ENCODE data around the gene R3HDM2. TPM values are rescaled to one million over a fixed set of nuclear protein-coding genes. Genes with fewer than 3 reads are reported as not detected.

Gene R3HDM2
- total RNA-seq, 1 experiment from 2014 or later, result 45.4 TPM

DNA sequence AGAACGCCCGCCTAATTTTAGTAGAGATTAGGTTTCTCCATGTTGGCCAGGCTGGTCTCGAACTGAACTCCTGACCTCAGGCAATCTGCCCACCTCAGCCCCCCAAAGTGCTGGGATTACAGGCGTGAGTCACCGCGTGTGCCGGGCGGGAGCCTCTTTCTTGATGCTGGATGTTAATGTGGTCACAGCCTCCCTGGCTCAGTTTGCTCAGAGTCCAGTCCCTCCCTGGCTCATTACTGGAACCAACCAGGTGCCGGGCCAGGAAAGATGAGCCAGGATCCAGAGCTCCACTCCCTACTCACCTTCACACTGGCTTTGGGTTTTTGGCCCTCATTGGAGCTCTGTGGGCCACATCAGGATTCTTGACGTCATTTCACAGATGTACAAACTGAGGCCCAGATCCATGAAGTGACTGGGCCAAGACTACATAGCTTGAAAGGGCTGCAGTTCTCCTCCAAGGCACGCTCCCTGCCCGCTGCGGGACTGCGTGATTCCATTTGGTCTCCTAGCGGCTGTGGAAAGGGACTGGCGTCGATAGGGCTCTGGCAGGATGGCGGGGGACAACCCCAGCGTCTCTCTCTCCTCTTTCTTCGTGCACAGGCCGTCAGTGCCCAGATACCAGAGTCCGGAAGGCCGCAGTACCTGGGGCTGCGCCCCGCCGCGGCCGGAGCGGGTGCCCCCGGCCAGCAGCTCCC lies 206.4 kb downstream of the R3HDM2 start (continued):
- TF ChIP-seq ZFX (IDR thresholded peaks at IDR 0.05), result no peak

DNA sequence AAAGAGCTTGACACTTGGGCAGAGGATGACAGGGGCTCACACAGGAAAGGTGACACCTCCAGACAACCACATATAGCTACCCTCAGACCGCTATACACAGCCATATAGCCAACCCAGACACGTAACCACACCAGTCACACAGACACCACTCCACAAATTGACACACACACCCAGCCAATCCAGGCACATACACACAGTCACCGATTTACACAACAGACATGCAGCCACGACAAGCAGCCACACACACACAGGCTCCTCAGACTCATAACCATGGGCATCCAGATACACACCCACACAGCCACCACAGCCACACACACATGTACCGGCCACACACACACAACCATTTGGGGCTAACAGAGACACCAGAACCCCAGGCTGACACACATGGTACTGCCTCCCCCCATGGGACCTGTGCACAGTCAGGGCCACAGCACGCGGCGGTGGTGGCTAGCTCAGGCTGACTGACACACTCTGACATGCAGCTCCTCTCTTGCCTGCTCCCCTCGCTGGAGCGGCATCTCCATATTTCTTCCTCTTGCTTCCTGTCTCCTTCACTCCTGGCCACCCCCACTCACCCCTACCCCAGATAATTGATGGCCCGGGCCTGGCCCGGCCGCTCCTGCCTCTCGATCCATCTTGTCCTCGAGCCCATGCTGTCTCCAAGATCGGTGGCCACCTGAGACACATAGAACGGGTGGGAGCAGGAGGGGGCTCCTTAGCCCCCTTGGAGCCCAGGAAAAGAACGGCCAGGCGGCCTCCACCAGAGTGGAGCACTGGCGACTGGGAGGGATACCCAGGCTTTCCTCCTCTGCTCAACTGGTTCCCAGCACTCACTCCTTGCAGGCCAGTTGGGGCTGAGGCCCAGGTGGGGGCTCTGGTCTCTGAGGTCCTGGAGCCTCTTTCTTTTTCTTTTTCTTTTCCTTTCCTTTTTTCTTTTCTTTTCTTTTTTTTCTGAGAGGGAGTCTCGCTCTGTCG lies 207.4 kb downstream of the R3HDM2 start:
- Histone ChIP-seq H3K9ac (ENCODE audit: low read length) (no peak overlapping the region), H4K20me1 (ENCODE audit: insufficient read depth) (no peaks in the 10 kb centered on the region), H3K27ac (ENCODE audit: low read depth, low read length) (no peak overlapping the region), H3K36me3 (ENCODE audit: control insufficient read depth in 1 of 2, insufficient read depth in 2 of 2, low read length in 2 of 2) (no peaks in the 10 kb centered on the region), H3K4me2 (ENCODE audit: low read length) (no peak overlapping the region), H3K9me2 (ENCODE audit: insufficient read depth) (no peaks in the 10 kb centered on the region), H2AFZ (ENCODE audit: low read depth, low read length, poor library complexity, severe bottlenecking) (no peak overlapping the region), H3K4me3 (replicated peaks in 1 of 2; ENCODE audit: low read depth in 1 of 2, low read length in 2 of 2) (no peak overlapping the region), H3K9me3 (ENCODE audit: control insufficient read depth in 1 of 2, insufficient read depth in 1 of 2, low read depth in 1 of 2, low read length in 2 of 2) (no peaks in the 10 kb centered on the region), H3K27me3 (ENCODE audit: insufficient read depth, low read length) (no peaks in the 10 kb centered on the region), H3K79me2 (ENCODE audit: insufficient read depth, low read length) (no peaks in the 10 kb centered on the region), H3K4me1 (ENCODE audit: control insufficient read depth in 1 of 2, insufficient read depth in 2 of 2, low read length in 2 of 2) (peaks cover 0 to under 1% of the 10 kb centered on the region in 2 experiments; a peak in 1 of 4 replicates)
- intact Hi-C loops (cut with micrococcal nuclease), result no loop called here
- ChIA-PET POLR2A (no interaction called here), CTCF (interaction anchor here (1.2 kb wide), 1 partner anchor 20 kb away, joined by 3 read pairs; no protein-coding TSS in a partner anchor), RAD21 (ENCODE audit: low non-redundant PET in 1 of 2, low total read pairs in 2 of 2, uncharacterized antibody in 2 of 2, unreplicated experiment in 2 of 2) (no interaction called here)
- DNase-seq (ENCODE audit: low read depth, low spot score) (no peak), ATAC-seq (no peak)
- no TSS peak for BruUV-seq (replicated peaks)
- no peak for TF ChIP-seq EZH2 (IDR thresholded peaks at IDR 0.05)
- no peak for TF ChIP-seq REST (IDR thresholded peaks at IDR 0.05; ENCODE audit: low read depth)
- TF ChIP-seq ELF1 (IDR thresholded peaks at IDR 0.05; ENCODE audit: borderline replicate concordance, low read depth), result no peak
- TF ChIP-seq EZH2phosphoT487 (IDR thresholded peaks at IDR 0.05; ENCODE audit: borderline replicate concordance), result no peak
- no peak for TF ChIP-seq ZNF274 (IDR thresholded peaks at IDR 0.05; ENCODE audit: low read depth, low read length)
- TF ChIP-seq FOSL1 (IDR thresholded peaks at IDR 0.05; ENCODE audit: low read depth), result no peak
- TF ChIP-seq ZFX (IDR thresholded peaks at IDR 0.05), result no peak
- TF ChIP-seq, protein P1, sequence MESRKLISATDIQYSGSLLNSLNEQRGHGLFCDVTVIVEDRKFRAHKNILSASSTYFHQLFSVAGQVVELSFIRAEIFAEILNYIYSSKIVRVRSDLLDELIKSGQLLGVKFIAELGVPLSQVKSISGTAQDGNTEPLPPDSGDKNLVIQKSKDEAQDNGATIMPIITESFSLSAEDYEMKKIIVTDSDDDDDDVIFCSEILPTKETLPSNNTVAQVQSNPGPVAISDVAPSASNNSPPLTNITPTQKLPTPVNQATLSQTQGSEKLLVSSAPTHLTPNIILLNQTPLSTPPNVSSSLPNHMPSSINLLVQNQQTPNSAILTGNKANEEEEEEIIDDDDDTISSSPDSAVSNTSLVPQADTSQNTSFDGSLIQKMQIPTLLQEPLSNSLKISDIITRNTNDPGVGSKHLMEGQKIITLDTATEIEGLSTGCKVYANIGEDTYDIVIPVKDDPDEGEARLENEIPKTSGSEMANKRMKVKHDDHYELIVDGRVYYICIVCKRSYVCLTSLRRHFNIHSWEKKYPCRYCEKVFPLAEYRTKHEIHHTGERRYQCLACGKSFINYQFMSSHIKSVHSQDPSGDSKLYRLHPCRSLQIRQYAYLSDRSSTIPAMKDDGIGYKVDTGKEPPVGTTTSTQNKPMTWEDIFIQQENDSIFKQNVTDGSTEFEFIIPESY (IDR thresholded peaks at IDR 0.05; ENCODE audit: extremely low read depth, insufficient replicate concordance, low read length), result no peak

Measured in HCT116 (cell line).